ENCODE data around the gene TEX264.

TEX264 gene

DNA sequence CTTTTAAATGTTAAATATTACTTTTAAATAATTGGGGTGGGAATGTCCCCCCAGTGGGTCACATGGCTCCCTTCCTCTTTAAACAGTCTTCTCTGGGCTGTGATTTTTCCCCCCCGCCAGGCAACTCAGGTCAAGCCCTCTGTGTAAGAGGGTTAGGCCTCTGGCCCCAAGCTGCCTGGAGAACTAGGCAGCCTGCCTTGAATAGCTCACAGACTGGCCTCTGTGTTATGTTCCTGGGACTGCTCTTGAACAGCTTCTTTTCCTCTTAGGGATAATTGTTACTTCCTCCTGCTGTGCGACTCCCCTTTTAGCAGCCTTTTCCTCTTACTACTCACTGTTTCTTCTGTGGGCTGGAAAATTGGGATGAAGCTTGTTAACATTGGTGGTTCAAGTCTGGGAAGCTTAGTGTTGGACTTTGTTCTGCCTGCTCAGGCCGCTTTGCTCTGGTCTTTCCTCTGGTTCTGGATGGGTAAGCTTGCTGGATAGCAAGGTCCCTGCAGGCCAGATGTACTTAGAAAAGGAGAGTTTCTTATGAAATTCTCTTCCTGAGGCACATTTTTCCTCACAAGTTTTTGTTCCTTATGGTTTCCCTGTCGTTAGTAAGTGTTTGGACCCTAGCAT, 2.2 kb downstream of the TEX264 start:
- Mint-ChIP-seq H3K27me3 (ENCODE audit: low read depth) (no peaks in the 10 kb centered on the region), H3K4me3 (peak overlapping the region; percentile 70 to 85 (median 80)), H3K36me3 (ENCODE audit: low read depth) (peaks cover 8% of the 10 kb centered on the region), H3K9me3 (no peaks in the 10 kb centered on the region), H3K4me1 (peaks cover 19% of the 10 kb centered on the region), H3K27ac (peak overlapping the region; percentile 53 to 92 (median 81))
- TF ChIP-seq, protein P1, sequence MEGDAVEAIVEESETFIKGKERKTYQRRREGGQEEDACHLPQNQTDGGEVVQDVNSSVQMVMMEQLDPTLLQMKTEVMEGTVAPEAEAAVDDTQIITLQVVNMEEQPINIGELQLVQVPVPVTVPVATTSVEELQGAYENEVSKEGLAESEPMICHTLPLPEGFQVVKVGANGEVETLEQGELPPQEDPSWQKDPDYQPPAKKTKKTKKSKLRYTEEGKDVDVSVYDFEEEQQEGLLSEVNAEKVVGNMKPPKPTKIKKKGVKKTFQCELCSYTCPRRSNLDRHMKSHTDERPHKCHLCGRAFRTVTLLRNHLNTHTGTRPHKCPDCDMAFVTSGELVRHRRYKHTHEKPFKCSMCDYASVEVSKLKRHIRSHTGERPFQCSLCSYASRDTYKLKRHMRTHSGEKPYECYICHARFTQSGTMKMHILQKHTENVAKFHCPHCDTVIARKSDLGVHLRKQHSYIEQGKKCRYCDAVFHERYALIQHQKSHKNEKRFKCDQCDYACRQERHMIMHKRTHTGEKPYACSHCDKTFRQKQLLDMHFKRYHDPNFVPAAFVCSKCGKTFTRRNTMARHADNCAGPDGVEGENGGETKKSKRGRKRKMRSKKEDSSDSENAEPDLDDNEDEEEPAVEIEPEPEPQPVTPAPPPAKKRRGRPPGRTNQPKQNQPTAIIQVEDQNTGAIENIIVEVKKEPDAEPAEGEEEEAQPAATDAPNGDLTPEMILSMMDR (IDR thresholded peaks at IDR 0.05; ENCODE audit: unreplicated experiment in 3 of 3), result no peak

DNA sequence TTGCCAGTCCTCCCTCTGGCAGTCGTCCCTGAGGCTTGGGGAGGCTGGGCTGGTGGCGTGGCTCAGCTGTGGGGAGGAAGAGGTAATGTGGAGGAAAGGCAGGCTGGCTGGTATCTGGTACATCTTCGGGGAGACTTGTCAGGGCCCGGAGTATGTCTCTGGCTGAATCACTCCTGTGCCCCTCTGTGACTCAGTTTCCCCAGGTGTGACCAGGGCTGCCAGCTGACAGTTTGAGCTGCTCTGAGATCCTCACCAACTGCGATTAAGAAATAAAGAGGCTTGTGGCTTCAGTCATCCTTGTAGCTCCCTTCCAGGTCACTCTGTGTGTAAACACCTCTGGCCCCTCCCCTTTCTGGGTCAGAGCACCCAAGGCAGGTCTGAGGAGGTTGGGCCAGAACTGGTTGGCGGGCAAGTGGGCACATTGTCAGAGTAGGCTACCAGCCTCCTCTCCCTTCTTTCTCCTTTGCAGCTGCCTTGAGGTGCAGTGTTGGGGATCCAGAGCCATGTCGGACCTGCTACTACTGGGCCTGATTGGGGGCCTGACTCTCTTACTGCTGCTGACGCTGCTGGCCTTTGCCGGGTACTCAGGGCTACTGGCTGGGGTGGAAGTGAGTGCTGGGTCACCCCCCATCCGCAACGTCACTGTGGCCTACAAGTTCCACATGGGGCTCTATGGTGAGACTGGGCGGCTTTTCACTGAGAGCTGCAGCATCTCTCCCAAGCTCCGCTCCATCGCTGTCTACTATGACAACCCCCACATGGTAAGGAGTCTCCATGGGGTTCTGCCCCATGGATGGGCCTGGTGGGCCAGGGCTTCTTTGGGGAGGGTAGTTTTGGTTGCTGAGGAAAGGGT, 3.0 kb downstream of the TEX264 start:
- Mint-ChIP-seq H3K4me1 (peaks cover 19% of the 10 kb centered on the region), H3K27me3 (ENCODE audit: low read depth) (no peaks in the 10 kb centered on the region), H3K4me3 (peak overlapping the region; percentile 70 to 85 (median 80)), H3K36me3 (ENCODE audit: low read depth) (peaks cover 8% of the 10 kb centered on the region), H3K9me3 (no peaks in the 10 kb centered on the region), H3K27ac (peak overlapping the region; percentile 53 to 92 (median 81))
- TF ChIP-seq, protein P1 (IDR thresholded peaks at IDR 0.05; ENCODE audit: unreplicated experiment in 3 of 3), result no peak

DNA sequence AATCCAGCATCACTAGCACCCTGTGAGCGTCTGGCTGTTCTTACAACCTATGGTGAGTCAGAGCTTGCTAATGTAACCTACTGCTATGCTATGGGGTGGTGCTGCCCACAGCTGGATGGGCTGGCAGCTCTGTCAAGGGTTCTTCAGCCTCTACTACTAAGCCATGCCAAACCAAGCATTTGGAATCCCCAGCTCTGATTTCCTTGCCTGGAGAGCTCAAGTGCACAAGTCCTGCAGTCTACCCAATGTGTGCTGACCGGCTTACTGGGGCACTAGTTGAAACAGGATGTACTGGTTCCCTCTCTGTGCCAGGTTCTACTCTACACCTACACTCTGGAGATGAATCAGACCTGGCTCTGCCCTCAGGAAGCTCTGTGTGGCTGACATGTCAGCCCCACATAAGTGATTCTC, 4.2 kb downstream of the TEX264 start:
- H3K27me3 Mint-ChIP-seq (ENCODE audit: low read depth), result no peaks in the 10 kb centered on the region
- H3K4me3 Mint-ChIP-seq, result peak overlapping the region in 1 of 3 experiments; percentile 3
- peaks cover 19% of the 10 kb centered on the region for H3K4me1 Mint-ChIP-seq
- H3K36me3 Mint-ChIP-seq (ENCODE audit: low read depth), result peaks cover 8% of the 10 kb centered on the region
- peak overlapping the region in 1 of 3 experiments; percentile 75 for H3K27ac Mint-ChIP-seq
- TF ChIP-seq, protein P1 (IDR thresholded peaks at IDR 0.05; ENCODE audit: unreplicated experiment in 3 of 3), result no peak
- no peaks in the 10 kb centered on the region for H3K9me3 Mint-ChIP-seq

DNA sequence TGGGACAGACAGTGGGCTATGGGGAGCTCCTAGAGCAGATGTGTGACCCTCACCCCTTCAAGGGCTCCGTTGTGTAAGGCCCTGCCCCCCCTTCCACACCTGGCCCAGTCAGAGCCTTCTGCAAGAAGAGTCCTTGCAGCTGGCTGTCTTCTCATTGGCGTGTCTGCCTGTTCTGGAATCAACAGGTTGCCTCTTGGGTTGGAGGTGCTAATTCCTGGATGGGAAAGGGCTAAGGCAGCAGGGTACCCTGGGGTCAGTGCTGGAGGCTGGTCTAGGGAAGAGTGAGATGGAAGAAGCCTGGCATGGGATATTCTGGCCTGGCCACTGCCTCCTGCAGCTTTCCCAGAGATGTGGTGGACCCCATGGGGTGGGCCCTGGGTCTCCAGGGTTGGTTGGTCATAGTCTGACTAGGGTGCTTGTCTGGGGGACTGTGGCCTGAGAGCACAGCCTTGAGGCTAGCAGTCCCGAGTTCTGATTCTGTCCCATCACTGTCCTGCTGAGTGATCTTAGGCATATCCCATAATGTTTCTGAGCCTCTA, 5.1 kb downstream of the TEX264 start:
- Mint-ChIP-seq H3K27ac (no peak overlapping the region), H3K4me3 (no peak overlapping the region), H3K36me3 (ENCODE audit: low read depth) (peaks cover 9% of the 10 kb centered on the region), H3K27me3 (ENCODE audit: low read depth) (no peaks in the 10 kb centered on the region), H3K4me1 (peaks cover 22% of the 10 kb centered on the region), H3K9me3 (no peaks in the 10 kb centered on the region)
- TF ChIP-seq, protein P1 (IDR thresholded peaks at IDR 0.05; ENCODE audit: unreplicated experiment in 3 of 3), result no peak

DNA sequence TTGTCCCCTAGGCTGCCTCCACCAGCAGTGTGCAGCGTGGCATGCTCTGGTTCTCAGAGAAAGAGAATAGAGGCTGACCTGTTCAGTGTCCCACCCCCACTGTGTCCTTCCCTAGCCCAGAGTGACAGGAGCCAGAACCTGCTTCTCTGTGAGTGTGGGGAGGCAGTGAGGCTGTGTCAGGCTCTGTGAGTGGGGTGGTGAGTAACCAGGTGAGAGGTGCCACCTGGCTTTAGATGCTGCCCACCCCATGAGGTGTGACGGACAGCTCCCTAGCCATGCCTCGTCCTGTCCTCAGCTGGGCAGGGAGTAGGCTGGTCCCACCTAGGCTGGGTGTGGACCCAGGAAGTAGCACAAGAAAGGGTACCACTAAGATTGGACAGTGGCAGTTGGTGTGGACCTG, 6.3 kb downstream of the TEX264 start:
- TF ChIP-seq, protein P1 (IDR thresholded peaks at IDR 0.05; ENCODE audit: unreplicated experiment in 3 of 3), result no peak
- Mint-ChIP-seq H3K27ac (no peak overlapping the region), H3K4me3 (no peak overlapping the region), H3K4me1 (peaks cover 23% of the 10 kb centered on the region), H3K27me3 (ENCODE audit: low read depth) (no peaks in the 10 kb centered on the region), H3K9me3 (no peaks in the 10 kb centered on the region), H3K36me3 (ENCODE audit: low read depth) (peaks cover 16% of the 10 kb centered on the region)
